Type B pancreatic cell (in vitro differentiated cells): ENCODE measurements around the gene ARMH2. TPM values are rescaled to one million over a fixed set of nuclear protein-coding genes. Genes with fewer than 3 reads are reported as not detected.

Experiments used
- DNase-seq: peaks from one replicate; pipeline ENCODE4 v3.0.0; 2021; ENCODE audit warnings: mixed read lengths; ENCODE audit not compliant: unreplicated experiment; ENCODE audit errors: extremely low spot score
- H3K27ac Mint-ChIP-seq: 2 replicates; pipeline ENCODE4 v1.8.0; 2021; ENCODE audit warnings: mild to moderate bottlenecking, mixed read lengths
- H3K27me3 Mint-ChIP-seq: 2 replicates; pipeline ENCODE4 v1.8.0; 2021; ENCODE audit warnings: mixed read lengths
- H3K36me3 Mint-ChIP-seq: 2 replicates; pipeline ENCODE4 v1.8.0; 2021; ENCODE audit warnings: mixed read lengths
- H3K4me1 Mint-ChIP-seq: one replicate; pipeline ENCODE4 v1.8.0; 2021; ENCODE audit warnings: mixed read lengths; ENCODE audit not compliant: unreplicated experiment
- H3K4me3 Mint-ChIP-seq: 2 replicates; pipeline ENCODE4 v1.8.0; 2021; ENCODE audit warnings: mild to moderate bottlenecking, mixed read lengths
- H3K9me3 Mint-ChIP-seq: 2 replicates; pipeline ENCODE4 v1.8.0; 2021; ENCODE audit warnings: mixed read lengths
- total RNA-seq: library from RNA; stranded (reverse); gene quantifications from 2 replicates; pipeline ENCODE4 v1.2.1, GENCODE V29; 2021; ENCODE audit warnings: low replicate concordance
- TF ChIP-seq, protein P1 (sequence below): fragments of 200-600 bp; sonication (generic); conservative IDR thresholded peaks from 2 replicates; pipeline ENCODE4 v1.5.0; 2021; ENCODE audit warnings: antibody characterized with exemption, mild to moderate bottlenecking

ARMH2 gene
- total RNA-seq, 1 donor from 2014 or later: not detected

DNA sequence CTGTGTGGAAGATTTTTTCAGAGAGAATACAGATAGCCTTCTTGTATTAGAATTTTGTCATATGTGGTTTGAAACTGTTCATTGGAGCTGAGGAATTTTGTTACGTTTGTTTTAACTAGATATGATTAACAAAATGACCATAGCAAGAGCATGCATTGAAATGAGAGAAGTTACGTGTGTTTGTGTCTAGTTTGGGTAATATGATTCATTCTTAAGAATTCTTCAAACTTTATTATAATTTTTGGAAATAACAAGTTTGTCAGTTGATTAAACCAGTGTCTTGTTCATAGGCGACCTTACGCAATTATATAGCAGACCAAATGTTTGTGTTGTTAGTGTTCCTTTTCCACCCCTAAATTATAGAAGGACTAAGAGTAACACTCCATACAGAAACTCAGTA, 18.5 kb downstream of the ARMH2 start:
- no peaks in the 10 kb centered on the region for H3K27me3 Mint-ChIP-seq
- TF ChIP-seq, protein P1, sequence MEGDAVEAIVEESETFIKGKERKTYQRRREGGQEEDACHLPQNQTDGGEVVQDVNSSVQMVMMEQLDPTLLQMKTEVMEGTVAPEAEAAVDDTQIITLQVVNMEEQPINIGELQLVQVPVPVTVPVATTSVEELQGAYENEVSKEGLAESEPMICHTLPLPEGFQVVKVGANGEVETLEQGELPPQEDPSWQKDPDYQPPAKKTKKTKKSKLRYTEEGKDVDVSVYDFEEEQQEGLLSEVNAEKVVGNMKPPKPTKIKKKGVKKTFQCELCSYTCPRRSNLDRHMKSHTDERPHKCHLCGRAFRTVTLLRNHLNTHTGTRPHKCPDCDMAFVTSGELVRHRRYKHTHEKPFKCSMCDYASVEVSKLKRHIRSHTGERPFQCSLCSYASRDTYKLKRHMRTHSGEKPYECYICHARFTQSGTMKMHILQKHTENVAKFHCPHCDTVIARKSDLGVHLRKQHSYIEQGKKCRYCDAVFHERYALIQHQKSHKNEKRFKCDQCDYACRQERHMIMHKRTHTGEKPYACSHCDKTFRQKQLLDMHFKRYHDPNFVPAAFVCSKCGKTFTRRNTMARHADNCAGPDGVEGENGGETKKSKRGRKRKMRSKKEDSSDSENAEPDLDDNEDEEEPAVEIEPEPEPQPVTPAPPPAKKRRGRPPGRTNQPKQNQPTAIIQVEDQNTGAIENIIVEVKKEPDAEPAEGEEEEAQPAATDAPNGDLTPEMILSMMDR: no peak
- H3K36me3 Mint-ChIP-seq: peaks cover 30% of the 10 kb centered on the region
- H3K4me1 Mint-ChIP-seq: peaks cover 23% of the 10 kb centered on the region
- peak overlapping the region; percentile 70 for H3K4me3 Mint-ChIP-seq
- no peak for DNase-seq
- peak overlapping the region; percentile 76 for H3K27ac Mint-ChIP-seq
- no peaks in the 10 kb centered on the region for H3K9me3 Mint-ChIP-seq

DNA sequence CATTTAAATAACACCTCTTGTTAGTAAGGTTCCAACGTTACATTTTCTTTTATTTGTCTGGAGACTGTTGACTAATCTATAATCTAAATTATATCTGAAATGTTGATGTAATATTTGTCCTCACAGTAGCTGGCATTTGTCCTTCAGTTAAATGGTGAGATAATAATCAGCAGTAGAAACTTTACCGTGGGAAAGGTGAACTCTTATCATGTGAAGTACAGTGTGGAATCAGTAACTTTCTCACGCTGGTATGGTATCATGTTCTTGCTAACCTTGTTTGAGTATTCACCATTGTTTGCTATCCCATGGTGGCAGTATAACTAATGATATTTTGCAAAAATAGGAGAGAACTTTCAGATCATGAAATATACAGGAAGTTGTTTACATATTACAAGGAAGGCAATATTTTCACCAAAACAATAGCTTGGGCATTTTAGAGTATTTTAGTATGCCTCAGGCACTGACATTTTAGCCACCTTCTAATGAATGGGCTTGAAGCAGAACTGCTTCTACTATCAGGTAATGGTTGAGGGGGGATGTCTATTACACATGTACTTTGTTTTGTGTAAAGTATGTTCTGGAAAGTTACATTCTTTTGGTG, 19.2 kb downstream of the ARMH2 start:
- H3K27me3 Mint-ChIP-seq: no peaks in the 10 kb centered on the region
- H3K27ac Mint-ChIP-seq: peak overlapping the region; percentile 76
- peaks cover 28% of the 10 kb centered on the region for H3K36me3 Mint-ChIP-seq
- no peak for DNase-seq
- no peaks in the 10 kb centered on the region for H3K9me3 Mint-ChIP-seq
- peaks cover 23% of the 10 kb centered on the region for H3K4me1 Mint-ChIP-seq
- TF ChIP-seq, protein P1: no peak
- peak overlapping the region; percentile 70 for H3K4me3 Mint-ChIP-seq

DNA sequence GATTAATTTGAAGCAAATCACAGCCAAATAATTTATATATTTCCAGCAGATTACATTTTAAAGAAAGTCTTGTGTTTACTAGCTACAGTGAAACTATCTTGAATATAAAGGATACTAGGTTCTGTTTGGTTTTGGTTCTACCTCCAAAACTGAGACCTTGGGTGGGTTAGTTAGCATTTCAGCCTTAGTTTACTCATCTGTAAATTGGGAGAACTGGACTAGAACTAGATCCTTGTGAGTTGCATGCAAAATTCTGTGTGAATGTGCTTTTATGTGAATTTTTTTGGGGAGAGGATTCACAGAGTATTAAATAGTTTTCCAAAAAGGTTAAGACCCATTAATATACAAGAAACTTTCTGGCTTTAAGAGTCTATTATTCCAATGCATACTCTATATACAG, 19.8 kb downstream of the ARMH2 start:
- Mint-ChIP-seq H3K27ac (no peak overlapping the region), H3K4me1 (peaks cover 23% of the 10 kb centered on the region), H3K4me3 (peak overlapping the region; percentile 59), H3K27me3 (no peaks in the 10 kb centered on the region), H3K9me3 (no peaks in the 10 kb centered on the region), H3K36me3 (peaks cover 24% of the 10 kb centered on the region)
- TF ChIP-seq, protein P1: no peak
- no peak for DNase-seq

DNA sequence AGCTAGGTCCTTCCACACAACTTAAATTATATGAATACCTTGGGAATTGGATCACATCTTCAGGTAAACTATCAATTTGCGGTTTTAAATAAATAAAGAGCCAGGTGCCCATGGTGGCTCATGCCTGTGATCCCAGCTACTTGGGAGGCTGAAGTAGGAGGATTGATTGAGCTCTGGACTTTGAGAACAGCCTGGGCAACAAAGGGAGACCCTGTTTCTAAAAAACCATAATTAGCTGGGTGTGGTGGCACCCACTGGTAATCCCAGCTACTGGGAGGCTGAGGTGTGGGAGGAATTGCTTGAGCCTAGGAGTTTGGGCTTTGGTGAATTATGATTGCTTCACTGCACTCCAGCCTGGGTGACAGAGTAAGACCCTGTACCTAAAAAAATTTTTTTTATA, 20.6 kb downstream of the ARMH2 start:
- Mint-ChIP-seq H3K4me1 (peaks cover 23% of the 10 kb centered on the region), H3K27ac (peak overlapping the region; percentile 11), H3K27me3 (no peaks in the 10 kb centered on the region), H3K36me3 (peaks cover 24% of the 10 kb centered on the region), H3K9me3 (no peaks in the 10 kb centered on the region), H3K4me3 (peak overlapping the region; percentile 74)
- TF ChIP-seq, protein P1: no peak
- no peak for DNase-seq

DNA sequence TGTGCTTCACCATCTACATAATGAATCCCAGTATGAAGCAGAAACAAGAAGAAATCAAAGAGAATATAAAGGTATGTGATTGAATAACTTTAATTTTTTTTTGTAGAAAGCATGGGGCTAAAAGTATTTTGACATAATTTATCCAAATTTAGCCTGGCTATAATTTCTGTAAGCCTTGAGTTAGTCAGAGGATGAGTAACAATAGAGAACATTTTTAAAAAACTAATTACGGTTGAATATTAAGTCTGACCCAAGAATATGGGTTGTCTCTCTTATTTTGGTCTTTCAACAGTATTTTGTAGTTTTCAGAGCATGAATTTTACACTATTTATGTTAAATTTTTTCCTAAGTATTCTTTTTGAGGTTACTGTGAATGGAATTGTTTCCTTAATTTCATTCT, 21.5 kb downstream of the ARMH2 start:
- Mint-ChIP-seq H3K9me3 (no peaks in the 10 kb centered on the region), H3K27ac (no peak overlapping the region), H3K36me3 (peaks cover 21% of the 10 kb centered on the region), H3K27me3 (no peaks in the 10 kb centered on the region), H3K4me3 (peak overlapping the region; percentile 74), H3K4me1 (peaks cover 23% of the 10 kb centered on the region)
- TF ChIP-seq, protein P1: no peak
- DNase-seq: no peak
